Smooth muscle cell of the brain vasculature (primary cell): ENCODE results near the gene FUBP1.
"Not testable (repeated sequence)": the region's sequence is repeated elsewhere in the genome, so short reads cannot be mapped to it uniquely, and the experiment has no call there.

ENCODE experiments used
- DNase-seq: peaks from one replicate; pipeline ENCODE4 v3.0.0-alpha.2; 2012; ENCODE audit warnings: low read depth, low spot score

Gene FUBP1

GRCh38 chr1:77948841-77949424, 29.9 kb downstream of the FUBP1 start:
- no peak for DNase-seq

DNA sequence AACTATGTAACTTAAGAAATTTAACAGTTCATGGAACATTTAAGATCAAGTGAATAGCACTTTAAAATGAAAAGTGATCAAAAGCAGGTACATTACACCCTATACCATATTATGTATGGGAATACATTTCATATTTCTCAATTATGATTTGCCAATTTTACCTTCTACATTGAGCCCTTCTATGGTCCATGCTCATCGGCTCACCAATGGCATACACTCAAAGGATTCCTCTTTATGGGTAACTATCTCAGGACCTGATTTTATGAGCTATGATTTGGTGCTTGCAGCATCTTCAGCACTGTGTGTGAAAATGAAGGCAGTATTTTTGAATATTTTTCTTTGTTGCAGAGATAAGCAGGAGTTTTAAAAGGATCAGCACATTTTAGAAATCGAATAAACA, 33.5 kb downstream of the FUBP1 start:
- DNase-seq, result no peak

DNA sequence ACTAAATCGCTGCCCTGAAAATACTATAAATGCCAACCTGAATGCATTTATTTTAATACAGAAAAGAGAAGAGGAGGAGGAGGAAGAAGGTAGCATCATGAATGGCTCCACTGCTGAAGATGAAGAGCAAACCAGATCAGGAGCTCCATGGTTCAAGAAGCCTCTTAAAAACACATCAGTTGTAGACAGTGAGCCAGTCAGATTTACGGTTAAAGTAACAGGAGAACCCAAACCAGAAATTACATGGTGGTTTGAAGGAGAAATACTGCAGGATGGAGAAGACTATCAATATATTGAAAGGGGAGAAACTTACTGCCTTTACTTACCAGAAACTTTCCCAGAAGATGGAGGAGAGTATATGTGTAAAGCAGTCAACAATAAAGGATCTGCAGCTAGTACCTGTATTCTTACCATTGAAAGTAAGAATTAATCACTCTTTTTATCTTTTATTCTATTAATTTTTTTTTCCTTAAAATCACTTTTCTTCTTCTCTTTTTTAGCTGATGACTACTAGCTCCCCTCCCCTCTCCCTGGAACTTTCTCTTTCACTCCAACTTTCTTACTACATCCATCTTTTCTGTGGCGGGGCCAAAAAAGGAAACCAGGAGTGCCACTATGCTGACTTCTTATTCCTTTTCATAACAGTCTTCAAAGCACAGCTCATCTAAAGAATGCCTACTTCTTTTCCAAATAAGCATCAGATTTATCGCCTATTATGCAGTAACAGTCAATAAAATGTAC, 36.3 kb downstream of the FUBP1 start:
- no peak for DNase-seq

DNA sequence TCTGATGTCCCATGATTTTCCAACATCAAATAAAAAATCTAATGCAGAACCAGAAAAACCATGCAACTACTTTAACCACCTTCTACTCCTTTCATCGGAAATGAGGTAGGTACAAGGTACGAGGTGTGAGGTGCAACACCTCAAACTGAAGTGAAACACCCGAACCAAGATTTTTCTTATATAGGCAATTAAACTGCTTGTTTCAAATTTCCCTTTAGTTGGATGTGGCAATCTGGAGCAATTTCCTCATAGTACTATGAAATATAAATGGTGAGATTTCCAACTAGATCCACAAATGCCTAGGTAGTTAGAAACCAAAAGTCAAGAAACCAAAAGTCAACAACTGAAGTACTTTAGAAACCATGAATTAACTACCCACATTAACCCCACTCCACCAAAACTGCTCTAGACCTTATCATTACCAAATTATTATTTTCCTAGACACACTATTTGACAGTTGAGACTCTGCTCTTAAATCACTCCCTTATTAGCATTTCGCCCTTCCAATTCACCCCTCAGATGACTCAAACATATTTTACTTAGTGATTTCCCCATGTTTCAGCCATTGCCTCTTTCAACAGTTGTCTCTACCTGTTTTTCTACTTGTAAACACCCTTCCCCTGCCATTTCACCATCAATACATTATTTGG, 37.8 kb downstream of the FUBP1 start:
- DNase-seq, result no peak

GRCh38 chr1:77938651-77939050, 40.2 kb downstream of the FUBP1 start:
- DNase-seq, result no peak

DNA sequence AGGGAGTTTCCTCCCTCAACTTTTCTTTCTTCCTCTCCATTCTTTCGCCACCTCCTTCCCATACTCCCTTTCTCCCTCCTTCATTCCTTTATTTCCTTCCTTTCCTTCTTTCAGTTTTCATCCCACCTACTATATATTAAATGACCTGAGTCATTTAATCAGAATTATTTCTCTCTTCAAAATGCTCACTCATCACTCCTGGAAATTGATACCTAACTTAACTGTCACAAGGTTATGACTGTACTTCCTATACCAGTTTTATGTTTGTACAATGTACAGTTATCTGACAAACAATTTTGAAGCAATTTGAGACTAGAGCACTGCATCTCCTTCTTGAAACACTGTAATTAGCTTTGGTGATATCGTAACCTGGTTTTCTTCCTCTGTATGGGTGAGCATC, 49.1 kb downstream of the FUBP1 start:
- DNase-seq, result no peak

- DNase-seq, result no peak
These were observed 51.5 kb downstream of the FUBP1 start for GRCh38 chr1:77927414-77927813.

GRCh38 chr1:77926561-77927357, 52.1 kb downstream of the FUBP1 start:
- DNase-seq, result no peak

DNA sequence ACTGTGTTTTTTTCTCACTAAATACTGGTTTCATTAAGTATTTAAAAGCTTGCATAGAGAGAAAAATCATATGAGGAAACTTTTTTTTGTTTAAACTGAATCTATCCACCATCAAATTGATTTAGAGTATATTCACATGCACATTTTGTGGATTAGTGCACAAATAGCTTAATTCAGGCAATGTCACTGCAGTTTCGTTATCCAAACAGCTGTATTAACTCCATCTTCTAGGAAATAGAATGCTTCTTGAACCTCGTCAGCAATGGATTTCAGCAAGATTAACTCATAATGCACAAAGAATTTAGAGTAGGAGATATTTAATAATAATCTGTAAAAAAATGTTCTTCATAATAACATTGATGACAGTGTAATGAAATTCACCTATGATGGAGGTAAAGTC, 52.9 kb downstream of the FUBP1 start:
- no peak for DNase-seq

DNA sequence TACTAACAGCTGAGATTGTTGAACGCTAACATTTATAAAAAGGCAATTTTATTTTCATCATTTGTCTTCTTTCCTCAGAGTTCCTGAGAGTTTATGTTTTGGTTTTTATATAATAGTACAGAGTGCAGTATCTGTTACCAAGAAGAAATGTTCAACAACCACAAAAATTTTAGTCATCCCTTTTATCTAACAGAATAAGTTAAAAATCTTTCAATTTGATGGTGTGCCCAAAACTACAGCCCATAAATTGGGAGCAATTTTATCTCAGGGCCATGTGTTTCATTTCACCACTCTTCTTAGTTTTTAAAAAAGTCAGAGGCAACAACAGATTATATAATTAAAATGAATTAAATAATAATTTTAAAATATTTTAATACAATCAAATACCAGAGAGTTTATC, 53.4 kb downstream of the FUBP1 start:
- DNase-seq, result no peak

DNA sequence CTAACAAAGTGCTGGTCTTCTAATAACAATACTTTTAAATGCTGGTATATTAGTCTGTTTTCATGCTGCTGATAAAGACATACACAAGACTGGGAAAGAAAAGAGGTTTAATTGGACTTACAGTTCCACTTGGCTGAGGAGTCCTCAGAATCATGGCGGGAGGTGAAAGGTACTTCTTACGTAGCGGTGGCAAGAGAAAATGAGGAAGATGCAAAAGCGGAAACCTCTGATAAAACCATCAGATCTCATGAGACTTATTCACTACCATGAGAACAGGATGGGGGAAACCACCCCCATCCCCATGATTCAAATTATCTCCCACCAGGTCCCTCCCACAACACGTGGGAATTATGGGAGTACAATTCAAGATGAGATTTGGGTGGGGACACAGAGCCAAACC, 60.0 kb downstream of the FUBP1 start:
- not testable (repeated sequence) for DNase-seq

GRCh38 chr1:77910116-77910515, 68.8 kb downstream of the FUBP1 start:
- no peak for DNase-seq

DNA sequence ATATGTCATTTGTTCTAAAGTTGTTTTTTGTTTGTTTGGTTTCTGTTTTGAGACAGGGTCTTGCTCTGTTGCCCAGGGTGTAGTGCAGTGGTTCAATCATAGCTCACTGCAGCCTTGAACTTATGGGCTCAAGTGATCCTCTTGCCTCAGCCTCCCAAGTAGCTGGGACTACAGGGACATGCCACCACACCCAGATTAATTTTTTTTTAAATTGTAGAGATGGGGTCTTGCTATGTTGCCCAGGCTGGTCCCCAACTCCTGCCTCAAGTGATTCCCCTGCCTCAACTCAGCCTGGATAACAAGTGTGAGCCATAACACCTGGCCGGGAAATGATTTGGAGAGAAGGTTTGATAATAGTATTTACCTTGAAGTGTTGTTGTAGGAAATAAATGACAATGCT, 72.2 kb downstream of the FUBP1 start:
- no peak for DNase-seq

DNA sequence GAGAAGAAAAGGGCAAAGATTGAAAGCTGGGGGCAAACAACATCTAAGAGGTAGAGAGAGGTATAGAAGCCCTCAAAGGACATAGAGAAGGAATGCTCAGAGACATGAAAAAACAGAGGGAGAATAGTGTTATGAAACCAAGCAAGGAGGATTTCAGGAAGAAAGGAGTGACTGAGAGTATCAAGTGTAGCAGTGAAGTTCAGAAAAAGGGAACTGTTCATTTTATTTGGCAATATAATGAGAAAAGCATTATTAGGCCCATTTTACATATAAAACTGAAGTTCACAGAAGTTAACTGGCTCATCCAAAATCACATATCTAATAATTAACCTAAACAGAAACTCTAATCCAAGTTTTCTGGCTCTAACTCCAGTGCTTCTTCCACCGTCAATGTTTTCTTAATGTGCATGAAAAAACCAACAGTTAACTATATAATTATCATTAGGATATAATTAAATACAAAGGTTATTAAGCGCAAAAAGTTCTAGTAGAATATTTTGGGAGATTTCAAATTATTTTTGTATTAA, 72.8 kb downstream of the FUBP1 start:
- no peak for DNase-seq

DNA sequence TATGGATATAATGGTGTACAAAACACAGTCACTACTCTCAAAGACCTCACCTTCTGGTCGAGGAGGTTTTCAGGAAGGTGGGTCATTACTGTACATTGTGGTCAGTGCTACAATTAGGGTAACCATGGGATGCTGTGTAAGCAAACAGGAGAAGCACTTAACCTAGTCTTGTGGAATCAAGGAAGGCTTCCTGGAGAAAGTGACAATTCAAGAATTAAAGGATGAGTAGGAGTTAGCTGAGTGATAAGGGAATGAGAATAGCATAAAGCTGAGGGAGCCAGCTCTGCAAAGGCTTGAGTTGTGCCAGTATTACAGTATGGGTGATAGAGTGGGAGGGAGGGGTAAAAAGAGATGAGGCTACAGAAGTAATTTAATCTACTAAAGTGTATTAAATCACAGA, 73.3 kb downstream of the FUBP1 start:
- no peak for DNase-seq

DNA sequence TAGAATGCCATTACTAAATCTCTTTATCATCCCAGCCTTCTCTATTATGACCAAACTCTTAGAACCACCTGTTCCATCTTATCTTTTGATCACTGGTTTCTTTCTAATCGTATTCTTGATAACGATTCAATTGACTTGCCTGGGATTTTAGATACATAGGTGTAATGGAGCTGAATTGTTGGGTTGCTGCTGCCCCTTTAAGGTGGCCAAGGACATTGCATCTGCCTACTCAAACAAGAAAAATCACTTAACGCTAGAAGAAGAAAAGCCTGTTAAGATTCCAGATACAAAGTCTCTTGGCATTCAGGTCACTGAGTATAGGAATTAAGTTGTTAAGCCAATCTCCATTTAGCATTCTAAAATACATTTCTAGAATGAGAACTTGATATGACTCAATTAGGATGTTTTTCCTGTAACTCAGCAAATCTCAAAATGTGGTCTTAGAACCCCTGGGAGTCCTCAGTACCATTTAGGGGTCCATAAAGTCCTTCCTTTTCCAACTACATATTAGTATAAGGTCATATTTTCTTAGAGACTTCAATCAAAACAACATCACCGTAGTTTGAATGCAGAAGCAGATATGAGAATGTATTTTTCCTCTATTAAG, 78.1 kb downstream of the FUBP1 start:
- DNase-seq, result peak; percentile 53

DNA sequence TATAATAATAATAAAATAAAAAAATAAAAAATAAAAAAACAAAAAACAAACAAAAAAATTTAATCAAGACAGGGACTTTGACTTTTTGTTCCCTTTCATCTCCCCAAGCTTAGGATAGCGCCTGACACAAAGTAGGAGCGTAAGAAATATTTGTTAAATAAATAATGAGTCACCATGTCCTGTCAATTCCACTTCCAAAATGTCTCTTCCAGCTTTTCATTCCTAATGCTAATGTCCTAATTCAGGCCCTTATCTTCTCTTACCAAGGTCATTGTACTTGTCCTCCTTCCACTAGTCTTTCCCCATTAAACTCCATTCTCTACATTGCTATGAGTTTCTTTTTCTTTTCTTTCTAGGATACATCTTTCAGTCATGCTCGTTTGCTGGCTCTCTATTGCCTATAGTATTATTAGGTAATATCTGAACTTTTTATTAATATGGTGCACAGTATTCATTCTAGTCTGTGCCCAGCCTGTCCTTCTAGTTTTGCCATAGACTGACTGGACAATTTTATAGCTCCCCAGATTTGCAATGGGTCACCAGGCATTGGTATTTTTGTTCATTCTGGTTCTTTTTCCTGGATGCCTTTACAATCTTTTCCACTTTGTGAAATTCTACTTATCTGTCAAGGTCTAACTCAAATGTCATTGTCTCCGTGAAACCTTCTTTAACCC, 79.1 kb downstream of the FUBP1 start:
- DNase-seq, result no peak
